Stimulated activated CD4-positive, alpha-beta T cell treated with anti-CD3 and anti-CD28 coated beads, Interleukin-2, amount 100 ng/mL, for 4 hours (primary cell): ENCODE data around the gene CERS6.
"Not testable (repeated sequence)": the region's sequence is repeated elsewhere in the genome, so short reads cannot be mapped to it uniquely, and the experiment has no call there.

Source experiments
- DNase-seq: peaks from one replicate; pipeline ENCODE4 v3.0.0-alpha.2; 2020; ENCODE audit warnings: low read depth

CERS6 gene

DNA sequence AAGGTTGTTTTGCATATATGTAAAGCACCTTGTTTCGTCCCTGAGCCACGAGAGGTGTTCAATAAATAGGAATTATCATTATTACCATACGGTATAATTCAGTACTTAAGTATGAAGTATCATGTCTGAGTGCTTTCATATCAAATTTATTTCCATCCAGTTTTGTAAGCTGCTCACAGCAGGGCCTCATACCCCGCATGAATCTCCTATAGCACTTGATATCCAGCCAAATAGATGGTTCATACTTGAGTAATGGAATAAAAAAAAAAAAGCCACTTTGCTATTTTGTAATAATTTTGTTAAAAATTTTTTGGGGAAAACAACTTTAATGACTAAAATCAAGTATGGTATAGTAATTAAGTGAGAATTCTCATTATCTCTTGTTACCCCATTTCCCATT is 185.6 kb downstream of the CERS6 start:
- DNase-seq, result no peak

- DNase-seq, result no peak
These were observed 186.8 kb downstream of the CERS6 start for GRCh38 chr2:168642873-168643272.

DNA sequence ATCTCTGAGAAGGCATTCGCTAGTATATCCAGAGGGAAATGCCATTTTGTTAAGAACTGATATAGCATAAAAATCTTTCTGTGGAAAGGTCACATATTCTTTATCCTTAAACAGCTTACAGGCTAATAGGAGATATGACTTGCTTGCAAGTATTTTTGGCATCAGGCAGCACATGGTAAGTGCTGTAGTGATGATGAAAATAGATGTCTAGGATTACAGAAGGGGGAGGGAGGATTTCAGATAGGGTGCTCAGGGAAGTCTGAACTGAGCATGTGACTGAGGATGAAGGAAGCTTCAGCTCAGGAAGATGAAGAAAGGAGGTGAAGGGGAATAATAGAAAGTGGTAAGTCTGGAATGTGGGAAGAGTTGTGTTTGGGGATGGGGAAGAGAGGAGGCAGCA is 187.9 kb downstream of the CERS6 start:
- no peak for DNase-seq

GRCh38 chr2:168645696-168646338 is 189.7 kb downstream of the CERS6 start:
- no peak for DNase-seq

DNA sequence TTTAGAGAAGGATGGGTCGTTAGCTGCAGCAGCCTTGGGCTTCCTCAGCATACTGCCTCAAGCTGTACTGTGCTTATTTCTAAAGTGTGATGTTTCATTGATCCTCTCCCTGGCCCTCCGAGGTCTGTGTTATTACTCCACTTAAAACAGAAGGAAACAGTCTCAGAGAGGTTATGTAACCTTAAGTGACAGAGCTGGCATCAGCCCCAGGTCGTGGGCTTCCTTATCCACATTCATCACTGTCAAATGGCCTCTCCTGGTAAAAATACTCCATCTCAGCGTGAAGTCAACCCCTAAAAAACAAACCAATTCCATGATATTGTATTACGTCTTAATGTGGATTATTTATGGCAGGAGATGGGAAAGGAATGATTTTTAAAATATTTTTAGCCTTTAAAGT is 193.0 kb downstream of the CERS6 start:
- no peak for DNase-seq

- DNase-seq, result no peak
These were observed 193.5 kb downstream of the CERS6 start for GRCh38 chr2:168649562-168649961.

GRCh38 chr2:168650139-168650538 is 194.1 kb downstream of the CERS6 start:
- DNase-seq, result no peak

DNA sequence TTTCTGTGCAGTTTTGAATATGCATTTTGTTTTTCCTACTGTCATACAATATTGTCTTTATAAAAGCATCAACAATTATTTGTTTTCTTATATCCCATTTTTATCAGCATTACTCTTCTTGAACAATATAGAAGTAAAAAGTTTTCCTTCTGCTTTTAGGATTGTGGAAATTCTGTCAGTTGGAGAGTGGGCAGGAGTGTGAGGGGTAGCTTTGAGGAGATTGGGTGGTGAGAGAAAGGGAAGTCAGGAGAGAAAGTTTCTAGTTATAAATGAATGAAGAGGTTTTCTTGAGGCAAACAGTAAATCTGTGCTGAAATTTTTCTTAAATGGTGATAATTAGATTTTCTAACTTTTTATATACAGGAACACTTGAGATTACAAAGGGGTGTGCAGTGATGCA is 194.7 kb downstream of the CERS6 start:
- DNase-seq, result no peak

- no peak for DNase-seq
These were observed 197.2 kb downstream of the CERS6 start for GRCh38 chr2:168652997-168653921.

DNA sequence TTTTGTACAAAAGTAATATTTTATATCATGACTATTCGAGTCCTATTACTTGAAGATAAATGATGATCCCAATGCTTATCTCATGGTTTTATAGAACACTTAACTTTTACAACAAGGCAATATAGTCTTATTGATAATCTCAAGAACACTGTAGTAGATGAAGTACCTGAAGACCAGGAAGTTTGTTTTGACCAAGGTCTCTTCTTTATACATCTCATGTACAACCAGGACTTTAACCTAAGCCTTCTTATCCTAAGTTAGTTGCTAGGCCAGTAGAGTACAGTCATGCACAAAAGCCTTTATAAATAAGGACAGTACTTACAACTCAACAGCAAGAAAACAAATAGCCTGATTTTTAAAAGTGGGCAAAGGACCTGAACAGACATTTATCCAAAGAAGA is 198.6 kb downstream of the CERS6 start:
- DNase-seq, result no peak

GRCh38 chr2:168655207-168655606 is 199.1 kb downstream of the CERS6 start:
- no peak for DNase-seq

DNA sequence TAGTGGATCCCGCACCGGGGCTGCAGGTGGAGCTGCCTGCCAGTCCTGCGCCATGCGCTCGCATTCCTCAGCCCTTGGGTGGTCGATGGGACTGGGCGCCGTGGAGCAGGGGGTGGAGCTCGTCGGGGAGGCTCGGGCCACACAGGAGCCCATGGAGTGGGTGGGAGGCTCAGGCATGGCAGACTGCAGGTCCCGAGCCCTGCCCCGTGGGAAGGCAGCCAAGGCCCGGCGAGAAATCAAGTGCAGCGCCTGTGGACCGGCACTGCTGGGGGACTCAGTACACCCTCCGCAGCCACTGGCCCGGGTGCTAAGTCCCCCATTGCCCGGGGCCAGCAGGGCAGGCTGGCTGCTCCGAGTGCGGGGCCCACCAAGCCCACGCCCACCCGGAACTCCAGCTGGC is 201.3 kb downstream of the CERS6 start:
- DNase-seq, result not testable (repeated sequence)

DNA sequence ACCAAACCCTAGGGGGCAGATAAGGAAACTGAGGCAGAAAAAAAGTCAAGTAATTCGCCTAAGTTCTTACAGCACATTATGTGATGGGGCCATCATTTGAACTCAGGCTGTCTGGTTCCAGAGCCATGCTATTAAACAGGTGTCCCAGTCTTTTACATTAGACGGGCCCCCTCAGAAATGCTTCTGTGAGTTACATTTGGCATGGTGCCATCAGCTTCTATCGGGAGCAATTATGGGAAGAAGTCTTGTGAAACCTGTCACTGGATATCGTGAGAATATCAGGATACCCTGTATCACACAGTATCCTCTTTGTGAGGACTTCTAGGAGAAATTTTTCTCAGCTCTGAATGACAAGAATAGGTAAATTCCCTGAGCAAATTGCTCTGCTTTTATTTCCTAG is 202.6 kb downstream of the CERS6 start:
- DNase-seq, result no peak

GRCh38 chr2:168660870-168661862 is 205.1 kb downstream of the CERS6 start:
- DNase-seq, result no peak

- no peak for DNase-seq
These were observed 205.8 kb downstream of the CERS6 start for GRCh38 chr2:168661863-168662256.

DNA sequence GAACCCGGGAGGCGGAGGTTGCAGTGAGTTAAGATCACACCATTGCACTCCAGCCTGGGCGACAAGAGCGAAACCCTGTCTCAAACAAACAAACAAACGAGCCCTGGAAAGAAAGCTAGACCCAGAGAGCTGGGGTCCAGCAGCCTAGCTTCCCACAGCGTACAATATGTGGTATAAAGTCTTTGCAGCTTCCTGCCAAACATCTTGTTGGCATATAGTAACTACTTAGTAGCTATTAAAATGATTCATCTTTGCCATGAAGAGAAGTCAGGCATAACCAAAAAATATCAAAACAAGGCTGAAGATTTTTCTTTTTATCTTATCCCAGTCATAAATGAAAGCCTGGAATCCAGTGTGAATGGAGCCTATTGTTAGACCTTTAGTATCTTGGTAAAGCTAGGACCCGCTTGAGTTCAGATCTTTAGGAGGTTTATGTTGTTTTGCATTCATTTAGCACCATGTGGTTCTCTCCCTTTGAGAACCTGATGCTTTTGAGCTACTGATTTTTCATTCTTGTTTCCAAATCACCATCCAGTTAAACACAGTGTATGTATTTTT is 206.7 kb downstream of the CERS6 start:
- no peak for DNase-seq

GRCh38 chr2:168663993-168664392 is 207.9 kb downstream of the CERS6 start:
- no peak for DNase-seq

DNA sequence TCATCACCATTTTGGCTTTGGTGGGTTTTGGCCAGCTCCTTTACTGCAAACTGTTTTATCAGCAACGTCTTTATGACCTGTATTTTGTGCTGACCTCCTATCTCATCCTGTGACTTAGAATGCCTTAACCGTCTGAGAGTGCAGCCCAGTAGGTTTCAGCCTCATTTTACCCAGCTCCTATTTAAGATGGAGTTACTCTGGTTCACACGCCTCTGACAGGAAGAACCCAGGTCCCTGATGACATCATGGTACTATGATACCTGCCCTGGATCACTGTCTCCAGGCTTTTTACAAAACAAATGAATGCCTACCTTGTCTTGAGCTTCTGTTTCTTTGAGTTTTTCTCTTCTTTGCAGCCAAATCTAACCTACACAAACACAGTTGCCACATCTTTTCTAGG is 208.6 kb downstream of the CERS6 start:
- DNase-seq, result not testable (repeated sequence)

- DNase-seq, result no peak
These were observed 210.3 kb downstream of the CERS6 start for GRCh38 chr2:168666339-168666738.

DNA sequence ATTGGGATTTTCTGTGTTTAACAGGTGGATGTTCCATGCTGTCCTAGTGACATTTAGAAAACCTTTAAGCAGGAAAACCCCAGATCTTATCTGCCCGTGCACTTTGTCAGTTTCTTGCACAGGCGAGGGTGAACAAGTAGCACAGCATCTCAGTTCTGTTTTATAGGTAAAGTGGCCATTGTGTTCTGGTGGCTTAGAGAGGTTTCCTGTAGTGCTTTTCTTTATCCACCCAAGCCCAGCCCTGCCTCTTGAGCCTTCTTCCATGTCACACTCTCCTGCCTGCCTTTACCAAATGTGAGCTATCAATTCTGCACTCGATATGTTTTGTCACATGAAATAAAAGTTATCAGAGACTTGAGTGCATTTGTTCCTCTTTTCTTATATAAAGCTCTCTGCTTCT is 211.1 kb downstream of the CERS6 start:
- no peak for DNase-seq

DNA sequence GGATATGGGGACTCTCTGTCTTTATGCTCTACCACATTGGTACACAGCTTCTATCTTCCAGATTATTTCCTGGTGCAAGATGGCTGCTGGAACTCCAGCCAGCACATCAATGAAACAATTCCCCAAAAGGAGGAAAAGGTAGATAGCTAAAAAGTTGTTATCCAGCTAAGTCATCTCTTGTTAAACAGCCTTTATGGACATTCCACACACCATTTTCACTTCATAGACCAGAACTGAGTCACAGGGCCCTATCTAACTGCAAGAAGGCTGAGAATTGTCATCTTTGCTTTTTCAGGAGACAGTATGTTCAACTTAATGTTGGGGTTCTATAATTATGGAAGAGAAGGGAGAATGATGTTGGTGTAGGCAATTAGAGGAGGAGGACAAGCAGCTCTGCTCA is 213.1 kb downstream of the CERS6 start:
- no peak for DNase-seq

GRCh38 chr2:168670478-168670877 is 214.4 kb downstream of the CERS6 start:
- DNase-seq, result no peak
